ENCODE measurements around the gene NISCH.
A peak's percentile ranks its signal among the peaks of the same experiment; 100 is the strongest.

Gene NISCH

DNA sequence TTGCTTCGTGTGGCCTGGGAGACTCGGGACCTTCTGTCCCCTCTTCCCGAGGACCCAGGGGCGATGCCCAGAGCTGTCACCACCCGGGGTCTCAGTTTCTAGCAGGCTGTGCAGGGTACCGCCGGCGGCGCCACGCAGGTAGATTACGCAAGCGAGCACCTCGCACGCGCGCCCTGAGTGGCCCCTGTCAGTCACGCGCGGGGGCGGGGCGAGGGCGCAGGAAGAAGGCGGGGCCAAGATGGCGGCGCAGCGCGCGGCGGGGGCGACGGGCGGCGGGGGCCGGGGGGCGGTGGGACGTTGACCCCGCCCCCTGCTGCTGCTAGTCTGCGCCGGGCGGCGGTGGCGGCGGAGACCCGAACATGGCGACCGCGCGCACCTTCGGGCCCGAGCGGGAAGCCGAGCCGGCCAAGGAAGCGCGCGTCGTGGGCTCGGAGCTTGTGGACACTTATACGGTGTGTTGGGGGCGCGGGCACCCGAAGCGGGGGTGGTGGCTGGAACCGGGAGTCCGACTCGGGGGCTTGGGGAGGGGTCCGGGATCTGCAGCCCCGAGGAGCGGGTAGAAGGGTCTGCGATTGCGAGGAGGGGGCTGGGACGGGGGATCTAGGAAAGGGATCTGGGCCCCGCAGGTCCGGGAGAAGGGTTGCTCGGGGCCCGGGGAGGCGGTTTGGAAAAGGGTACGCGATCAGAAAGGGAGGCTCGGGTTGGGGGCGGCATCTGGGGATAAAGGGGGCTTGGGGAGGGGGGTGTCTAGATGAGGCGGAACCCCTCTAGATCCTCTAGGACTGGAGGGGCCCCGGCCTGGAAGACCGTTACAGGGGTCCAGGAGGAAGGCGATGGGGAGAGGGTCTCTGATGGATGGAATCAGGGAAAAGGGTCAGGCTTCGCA lies at the start of gene NISCH:
NISCH (plus strand) TSS at position 322 of the 886 bp plus-strand sequence; CDS start at position 360, 38 bp downstream.
- Mint-ChIP-seq H3K9me3 (no peaks in the 10 kb centered on the region), H3K27ac (peak within 1 kb of the TSS; percentile 99), H3K4me1 (peaks cover 44% of the 10 kb centered on the region), H3K4me3 (peak within 1 kb of the TSS; percentile 97), H3K36me3 (peaks cover 55% of the 10 kb centered on the region)
- DNase-seq (ENCODE audit: low spot score in 2 of 2) (peak; percentile 98), ATAC-seq (peak; percentile 89)

DNA sequence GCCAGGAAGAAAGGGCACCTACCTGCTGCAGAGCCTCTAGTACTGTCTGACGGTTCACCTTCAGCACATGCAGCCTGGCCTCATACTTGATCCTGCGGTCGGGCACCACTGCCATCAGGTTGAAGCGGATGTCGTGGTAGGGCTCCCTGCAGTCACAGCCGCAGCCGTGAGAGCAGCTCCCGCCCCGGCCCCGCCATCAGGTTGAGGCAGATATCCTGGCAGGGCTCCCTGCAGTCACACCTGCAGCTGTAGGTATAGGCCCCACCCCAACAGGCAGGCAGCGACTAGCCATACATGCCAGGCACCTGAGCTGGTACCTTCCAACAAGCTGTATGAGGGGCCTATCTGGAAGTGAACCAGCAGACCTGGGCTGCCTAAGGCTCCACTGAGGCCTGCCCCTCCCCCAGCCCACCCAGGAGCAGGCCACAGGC lies 49.2 kb upstream of the NISCH start:
- no peaks in the 10 kb centered on the region for H3K9me3 Mint-ChIP-seq
- H3K36me3 Mint-ChIP-seq: peaks cover 87% of the 10 kb centered on the region
- no peak overlapping the region for H3K27ac Mint-ChIP-seq
- peaks cover 33% of the 10 kb centered on the region for H3K4me1 Mint-ChIP-seq
- no peak overlapping the region for H3K4me3 Mint-ChIP-seq
- DNase-seq (ENCODE audit: low spot score in 2 of 2) (no peak), ATAC-seq (no peak)

DNA sequence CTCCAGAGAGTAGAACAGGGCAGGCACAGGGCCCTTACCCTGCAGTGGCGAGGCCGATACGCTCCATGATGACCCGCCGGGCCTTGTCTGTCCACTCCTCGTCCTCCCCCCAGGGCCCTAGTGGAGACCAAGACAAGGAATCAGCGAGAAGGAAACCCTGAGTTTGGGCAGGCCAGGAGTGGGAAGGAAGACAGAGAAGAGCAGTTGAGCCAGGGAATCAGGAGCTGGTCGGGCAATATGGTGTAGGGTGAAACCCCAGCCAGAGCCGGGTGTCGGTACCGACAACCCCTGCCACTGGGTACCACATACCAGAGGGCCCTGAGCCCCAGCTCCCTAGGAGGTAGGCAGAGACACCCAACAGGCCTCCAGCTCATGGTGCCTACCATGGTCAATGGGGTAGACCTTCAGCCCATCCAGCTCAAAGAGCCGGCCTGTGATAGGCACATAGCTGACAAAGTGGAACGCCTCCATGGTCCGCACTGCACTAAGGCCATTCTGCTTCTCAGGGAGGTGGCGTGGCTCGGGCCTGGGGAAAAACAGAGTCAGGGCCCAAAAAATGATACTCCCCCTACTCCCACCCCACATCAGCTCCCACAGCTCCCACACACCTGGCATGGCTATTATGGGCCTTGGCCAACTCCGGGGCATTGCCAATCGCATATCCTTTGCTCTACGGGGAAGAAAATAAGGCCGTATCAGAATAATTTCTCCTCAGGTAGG lies 48.5 kb upstream of the NISCH start:
- Mint-ChIP-seq H3K4me3 (no peak overlapping the region), H3K9me3 (no peaks in the 10 kb centered on the region), H3K4me1 (peaks cover 40% of the 10 kb centered on the region), H3K36me3 (peaks cover 80% of the 10 kb centered on the region), H3K27ac (peak overlapping the region; percentile 95)
- ATAC-seq (no peak), DNase-seq (ENCODE audit: low spot score in 2 of 2) (no peak)

DNA sequence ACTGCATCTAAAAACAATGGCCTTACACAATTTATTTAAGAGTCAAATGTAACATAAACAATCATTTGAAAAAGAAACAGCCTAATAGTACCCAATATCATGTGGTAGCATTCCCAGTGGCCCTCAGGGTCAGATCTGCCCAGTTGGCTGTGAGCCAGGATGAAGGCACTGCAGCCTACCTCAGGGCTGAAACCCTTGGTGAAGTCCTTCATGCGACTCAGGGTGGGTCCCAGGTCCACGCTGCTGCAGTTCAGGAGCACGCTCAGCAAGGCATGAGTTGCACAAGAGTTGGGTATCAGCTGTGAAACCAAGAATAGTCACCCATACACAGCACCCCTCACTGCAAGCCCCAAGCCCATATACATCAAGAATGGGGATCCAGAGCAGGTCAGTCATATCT lies 47.6 kb upstream of the NISCH start:
- ATAC-seq (no peak), DNase-seq (ENCODE audit: low spot score in 2 of 2) (no peak)
- Mint-ChIP-seq H3K36me3 (peaks cover 76% of the 10 kb centered on the region), H3K9me3 (no peaks in the 10 kb centered on the region), H3K4me1 (peaks cover 46% of the 10 kb centered on the region), H3K27ac (peak overlapping the region; percentile 95), H3K4me3 (peak overlapping the region; percentile 89)

DNA sequence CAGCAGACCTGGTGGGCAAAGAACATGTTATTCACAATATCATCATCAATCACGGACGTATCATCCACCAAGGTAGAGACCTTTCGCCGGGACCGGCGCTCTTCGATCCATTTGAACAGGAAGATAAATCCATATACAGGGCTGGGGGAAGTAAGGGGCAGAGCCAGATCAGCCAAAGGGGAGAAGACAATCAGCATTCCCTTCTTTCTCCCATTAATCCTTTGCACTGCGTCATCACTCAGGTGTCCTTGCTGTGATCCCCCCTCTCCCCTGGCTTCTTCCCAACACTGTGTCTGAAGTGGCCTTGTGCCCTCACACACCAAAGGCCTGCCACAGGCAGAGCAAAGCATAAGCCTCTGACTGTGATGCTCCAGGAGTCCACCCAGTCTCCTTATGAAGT lies 46.9 kb upstream of the NISCH start:
- Mint-ChIP-seq H3K36me3 (peaks cover 72% of the 10 kb centered on the region), H3K9me3 (no peaks in the 10 kb centered on the region), H3K27ac (peak overlapping the region; percentile 95), H3K4me3 (peak overlapping the region; percentile 89), H3K4me1 (peaks cover 52% of the 10 kb centered on the region)
- DNase-seq (ENCODE audit: low spot score in 2 of 2): no peak
- no peak for ATAC-seq

DNA sequence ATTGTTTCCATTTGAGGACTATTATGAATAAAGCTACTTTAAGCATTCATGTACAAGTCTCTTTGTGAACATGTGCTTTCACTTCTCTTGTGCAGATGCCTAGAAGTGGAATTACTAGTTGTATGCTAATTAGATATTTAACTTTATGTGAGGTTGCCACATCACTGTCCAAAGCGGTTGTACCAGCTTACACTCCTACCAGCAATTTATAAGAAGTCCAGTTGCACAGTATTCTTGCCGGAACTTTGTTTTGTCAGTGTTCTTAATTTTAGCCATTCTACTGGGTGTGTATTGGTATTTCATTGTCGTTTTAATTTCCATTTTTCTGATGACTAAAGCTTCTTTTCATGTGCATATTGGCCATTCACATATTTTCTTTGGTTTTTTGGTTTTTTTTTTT lies 39.6 kb upstream of the NISCH start:
- ATAC-seq (no peak), DNase-seq (ENCODE audit: low spot score in 2 of 2) (no peak)
- no peak overlapping the region for H3K4me3 Mint-ChIP-seq
- no peaks in the 10 kb centered on the region for H3K9me3 Mint-ChIP-seq
- no peak overlapping the region for H3K27ac Mint-ChIP-seq
- peaks cover 23% of the 10 kb centered on the region for H3K4me1 Mint-ChIP-seq
- peaks cover 28% of the 10 kb centered on the region for H3K36me3 Mint-ChIP-seq

DNA sequence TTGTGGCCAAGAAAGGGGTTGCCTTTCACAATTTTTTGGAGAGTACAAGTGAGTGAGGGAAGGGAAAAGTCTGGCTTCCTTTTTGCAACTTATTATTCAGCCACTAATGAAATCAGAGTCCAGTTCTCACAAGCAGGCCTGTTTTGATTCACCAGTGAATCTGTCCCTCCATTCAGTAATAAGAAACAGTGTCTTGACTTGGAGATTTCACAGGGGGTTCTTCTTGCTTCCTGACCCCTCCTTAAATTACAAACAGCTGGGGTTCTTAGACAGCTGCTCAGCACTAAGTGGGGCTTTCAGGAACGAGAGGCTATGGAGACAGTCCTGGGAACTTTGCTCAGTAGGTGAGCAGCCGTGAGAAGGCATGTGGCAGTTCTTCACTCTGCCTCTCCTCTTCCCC lies 35.0 kb upstream of the NISCH start:
- Mint-ChIP-seq H3K27ac (peak overlapping the region; percentile 26), H3K9me3 (no peaks in the 10 kb centered on the region), H3K4me1 (no peaks in the 10 kb centered on the region), H3K36me3 (peaks cover 6% of the 10 kb centered on the region), H3K4me3 (no peak overlapping the region)
- DNase-seq (ENCODE audit: low spot score in 2 of 2) (no peak), ATAC-seq (no peak)

DNA sequence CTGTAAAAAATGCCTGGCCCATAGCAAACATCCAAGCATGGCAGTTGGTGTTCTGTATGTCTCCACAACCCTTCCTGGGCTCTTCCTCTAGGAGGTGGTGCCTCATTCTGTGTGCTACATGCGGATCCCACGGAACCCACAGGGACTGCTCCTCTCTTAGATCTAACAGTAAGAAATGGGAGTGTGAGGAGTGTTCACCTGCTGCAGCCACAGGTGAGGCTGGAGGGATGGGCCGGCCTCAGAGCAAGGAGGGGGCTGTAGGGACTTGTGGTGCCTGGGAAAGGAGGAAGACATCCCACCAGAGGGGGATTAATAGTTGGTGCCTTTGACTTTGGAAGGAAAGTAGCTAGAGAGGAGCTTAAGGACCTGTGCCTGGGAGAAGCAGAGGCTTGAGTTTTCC lies 32.7 kb upstream of the NISCH start:
- ATAC-seq (no peak), DNase-seq (ENCODE audit: low spot score in 2 of 2) (no peak)
- H3K9me3 Mint-ChIP-seq: no peaks in the 10 kb centered on the region
- no peak overlapping the region for H3K27ac Mint-ChIP-seq
- H3K4me1 Mint-ChIP-seq: no peaks in the 10 kb centered on the region
- no peaks in the 10 kb centered on the region for H3K36me3 Mint-ChIP-seq
- H3K4me3 Mint-ChIP-seq: no peak overlapping the region

DNA sequence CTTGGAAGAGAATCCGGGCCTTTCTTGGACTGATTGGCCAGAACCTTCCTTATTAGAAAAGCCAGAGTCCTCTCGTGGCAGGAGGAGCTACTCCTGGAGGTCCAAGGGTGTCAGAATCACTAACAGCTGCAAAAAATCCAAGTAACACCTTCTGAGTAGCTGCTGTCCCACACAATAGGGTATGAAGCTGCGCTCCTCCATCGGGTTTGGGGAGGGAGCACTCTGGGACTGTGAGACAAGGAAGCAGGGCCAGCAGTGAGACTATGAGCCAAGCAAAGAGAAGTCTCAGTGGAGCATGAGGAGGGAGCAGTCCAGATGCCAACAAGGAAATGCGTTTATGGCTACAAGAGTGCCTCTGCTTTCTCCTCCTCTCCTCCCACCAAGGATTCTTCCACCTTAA lies 32.2 kb upstream of the NISCH start:
- no peak overlapping the region for H3K4me3 Mint-ChIP-seq
- no peak overlapping the region for H3K27ac Mint-ChIP-seq

DNA sequence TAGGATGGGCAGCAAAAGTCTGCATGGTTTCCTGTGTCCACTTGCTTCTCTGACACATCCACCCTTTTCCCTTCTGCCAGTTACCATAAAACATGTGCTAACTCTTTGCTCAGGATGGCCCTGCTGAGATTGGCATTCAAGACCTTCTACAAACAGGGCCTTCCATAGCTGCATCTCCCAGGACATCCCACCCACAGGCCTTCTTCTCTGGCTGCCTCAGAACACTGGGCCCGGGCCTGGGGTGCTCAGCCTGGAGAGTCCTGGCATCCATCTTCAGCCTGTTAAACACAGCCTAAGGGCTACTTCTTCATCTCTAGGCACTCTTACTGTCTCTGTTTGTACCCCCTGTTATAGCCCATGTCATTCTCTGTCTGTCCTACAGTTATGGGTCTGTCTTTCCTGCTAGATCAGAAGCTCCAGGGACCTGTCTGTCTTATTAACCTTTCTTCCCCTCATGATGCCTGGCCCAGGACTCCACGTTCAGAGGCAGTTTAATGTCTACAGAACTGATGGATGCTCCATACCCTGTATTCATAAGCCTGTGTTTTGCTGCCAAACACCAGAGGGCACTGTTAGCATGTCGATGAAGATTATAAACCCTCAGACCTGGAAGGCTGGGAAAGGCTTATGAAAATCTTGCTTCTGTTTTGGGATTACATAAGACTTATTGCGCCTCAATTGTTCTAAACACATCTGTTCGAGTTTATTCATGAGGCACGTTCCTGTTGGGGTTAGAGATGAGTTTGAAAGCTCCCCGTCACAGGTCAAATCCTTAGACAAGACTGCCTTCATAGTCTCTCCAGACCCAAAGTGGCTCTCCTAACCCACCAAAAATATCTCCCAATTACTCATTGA lies 27.0 kb upstream of the NISCH start:
- Mint-ChIP-seq H3K4me3 (no peak overlapping the region), H3K4me1 (peaks cover 6% of the 10 kb centered on the region)
- no peak for DNase-seq (ENCODE audit: low spot score in 2 of 2)

More for the DNA sequence above, 32.2 kb upstream of the NISCH start:
- Mint-ChIP-seq H3K9me3 (no peaks in the 10 kb centered on the region), H3K36me3 (no peaks in the 10 kb centered on the region), H3K4me1 (no peaks in the 10 kb centered on the region)
- DNase-seq (ENCODE audit: low spot score in 2 of 2) (no peak), ATAC-seq (no peak)

DNA sequence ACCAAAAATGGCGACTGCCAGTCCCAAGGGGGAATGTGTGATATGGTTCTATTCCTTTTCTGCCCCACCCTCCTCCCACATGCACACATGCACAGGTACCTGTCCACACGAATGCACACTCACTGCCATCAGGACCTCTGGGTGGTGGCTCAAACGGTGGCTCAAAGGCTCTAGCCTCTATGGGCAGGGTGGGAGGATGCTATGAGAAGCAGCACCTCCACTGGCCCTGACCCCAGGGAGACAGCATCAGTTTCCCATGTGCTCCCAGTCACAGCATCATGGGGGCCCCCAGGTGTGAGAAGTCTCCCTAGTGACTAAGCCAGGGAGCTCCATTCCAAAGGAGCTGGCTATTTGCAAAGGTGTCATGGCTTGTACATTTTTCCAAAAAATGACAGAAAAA lies 26.4 kb upstream of the NISCH start:
- DNase-seq (ENCODE audit: low spot score in 2 of 2) (no peak), ATAC-seq (no peak)
- Mint-ChIP-seq H3K9me3 (no peaks in the 10 kb centered on the region), H3K36me3 (no peaks in the 10 kb centered on the region), H3K4me3 (no peak overlapping the region), H3K27ac (no peak overlapping the region), H3K4me1 (peaks cover 6% of the 10 kb centered on the region)

More for the DNA sequence above, 27.0 kb upstream of the NISCH start:
- H3K36me3 Mint-ChIP-seq: no peaks in the 10 kb centered on the region
- peak; percentile 73 for ATAC-seq
- no peaks in the 10 kb centered on the region for H3K9me3 Mint-ChIP-seq
- no peak overlapping the region for H3K27ac Mint-ChIP-seq

DNA sequence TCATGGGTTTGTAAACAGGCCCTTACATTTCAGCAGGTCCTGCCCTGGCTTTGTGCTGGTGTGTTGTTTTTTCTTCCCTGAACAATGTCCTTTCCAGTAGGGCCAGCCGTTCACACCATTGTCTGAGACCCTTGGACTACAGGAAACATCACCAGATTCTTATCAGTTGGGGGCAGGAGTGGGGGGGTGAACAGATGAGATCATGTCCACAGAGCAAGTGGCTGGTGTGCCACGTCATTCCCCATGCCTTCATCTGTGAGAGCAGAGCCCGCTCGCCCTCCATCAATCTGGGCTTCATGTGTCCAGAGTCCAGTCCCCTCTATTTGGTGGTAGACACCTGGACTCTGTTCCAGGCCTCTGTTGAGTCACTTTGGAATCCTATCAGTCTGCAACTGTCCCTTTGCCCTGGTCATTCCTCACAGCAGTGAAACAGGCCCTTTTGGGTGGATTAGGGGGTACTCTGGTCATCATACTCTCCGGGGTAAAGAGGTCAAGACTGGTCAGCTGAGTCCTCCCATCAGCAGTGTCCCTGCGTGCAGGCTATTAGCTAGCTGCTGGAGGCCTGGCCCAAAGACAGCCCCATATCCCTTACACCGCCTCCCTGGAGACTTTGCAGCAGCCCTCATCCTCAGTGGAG lies 25.5 kb upstream of the NISCH start:
- no peaks in the 10 kb centered on the region for H3K9me3 Mint-ChIP-seq
- H3K4me3 Mint-ChIP-seq: no peak overlapping the region
- H3K27ac Mint-ChIP-seq: peak overlapping the region; percentile 18
- H3K36me3 Mint-ChIP-seq: no peaks in the 10 kb centered on the region
- DNase-seq (ENCODE audit: low spot score in 2 of 2) (no peak), ATAC-seq (no peak)
- H3K4me1 Mint-ChIP-seq: peaks cover 6% of the 10 kb centered on the region

DNA sequence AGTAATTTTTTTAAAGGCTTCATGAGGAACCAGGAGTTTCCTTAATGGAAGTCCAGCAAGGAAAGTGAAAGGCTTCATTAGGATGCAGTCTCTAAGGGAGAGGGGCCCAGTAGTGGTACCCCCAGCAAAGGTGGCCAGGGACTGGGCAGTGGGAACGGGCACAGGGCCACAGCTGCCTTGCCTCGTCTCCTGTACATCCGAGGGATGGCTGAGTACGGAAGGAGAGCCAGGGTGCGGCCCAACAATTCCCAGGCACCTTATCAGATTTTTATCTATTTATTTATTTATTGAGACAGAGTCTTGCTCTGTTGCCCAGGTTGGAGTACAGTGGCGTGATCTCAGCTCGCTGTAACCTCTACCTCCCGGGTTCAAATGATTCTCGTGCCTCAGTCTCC lies 25.0 kb upstream of the NISCH start:
- H3K9me3 Mint-ChIP-seq: no peaks in the 10 kb centered on the region
- DNase-seq (ENCODE audit: low spot score in 2 of 2) (no peak), ATAC-seq (no peak)
- H3K4me3 Mint-ChIP-seq: no peak overlapping the region
- H3K36me3 Mint-ChIP-seq: no peaks in the 10 kb centered on the region
- peaks cover 6% of the 10 kb centered on the region for H3K4me1 Mint-ChIP-seq
- peak overlapping the region; percentile 18 for H3K27ac Mint-ChIP-seq

DNA sequence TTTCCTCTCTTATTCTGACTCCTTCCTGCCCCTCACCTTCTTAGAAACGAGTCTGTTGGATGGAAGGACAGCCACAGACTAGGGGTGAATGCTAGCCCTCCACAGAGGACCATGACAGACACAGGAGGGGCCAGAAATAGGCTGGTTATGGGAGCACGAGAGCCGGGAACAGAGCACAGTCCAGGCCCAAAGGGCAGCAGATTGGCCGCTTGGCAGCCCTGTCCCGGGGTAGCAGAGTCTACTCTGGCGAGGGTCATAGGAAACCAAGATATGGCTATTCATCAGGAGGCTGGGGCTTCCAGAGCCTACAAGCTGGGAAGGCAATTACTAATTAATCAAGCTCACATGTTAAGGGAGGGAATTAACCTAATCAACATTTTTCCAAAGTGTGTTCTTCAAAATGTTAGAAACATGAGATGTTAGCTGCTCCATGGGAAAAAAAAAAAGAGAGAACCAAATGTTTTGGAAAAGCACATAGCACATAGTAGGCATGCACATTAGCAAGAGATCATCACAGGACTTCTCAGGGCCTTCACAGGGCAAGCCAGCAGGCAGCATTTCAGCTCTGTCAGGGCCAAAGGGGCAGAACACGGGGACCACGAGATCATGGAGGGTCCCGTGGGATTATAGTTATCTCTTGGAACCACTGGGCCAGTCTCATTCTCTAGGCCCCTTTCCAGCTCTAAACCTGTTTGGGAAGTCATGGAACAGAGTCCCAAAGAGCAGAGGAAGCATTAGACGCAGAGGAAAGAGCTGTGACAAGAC lies 23.8 kb upstream of the NISCH start:
- peak overlapping the region; percentile 41 for H3K27ac Mint-ChIP-seq

More for the DNA sequence above, 23.8 kb upstream of the NISCH start:
- Mint-ChIP-seq H3K36me3 (no peaks in the 10 kb centered on the region), H3K4me1 (peaks cover 6% of the 10 kb centered on the region), H3K9me3 (no peaks in the 10 kb centered on the region), H3K4me3 (no peak overlapping the region)
- DNase-seq (ENCODE audit: low spot score in 2 of 2) (no peak), ATAC-seq (no peak)

Measured in stimulated activated effector memory CD8-positive, alpha-beta T cell treated with anti-CD3 and anti-CD28 coated beads, Interleukin-12 subunit alpha, Interleukin-12 subunit beta, amount 100 ng/mL, for 72 hours (primary cell).